ENCODE results near the gene KIAA0753.
"Not testable (repeated sequence)": the region's sequence is repeated elsewhere in the genome, so short reads cannot be mapped to it uniquely, and the experiment has no call there.

KIAA0753 gene

GRCh38 chr17:6596081-6596480 is 44.4 kb downstream of the KIAA0753 start:
- DNase-seq, result no peak

GRCh38 chr17:6593371-6593770 is 47.1 kb downstream of the KIAA0753 start:
- not testable (repeated sequence) for DNase-seq

GRCh38 chr17:6592173-6592572 is 48.3 kb downstream of the KIAA0753 start:
- no peak for DNase-seq

- DNase-seq, result no peak
Measured at GRCh38 chr17:6591599-6592158, 48.8 kb downstream of the KIAA0753 start.

- DNase-seq, result no peak
Measured at GRCh38 chr17:6589266-6589946, 51.1 kb downstream of the KIAA0753 start.

- no peak for DNase-seq
Measured at GRCh38 chr17:6588165-6588564, 52.3 kb downstream of the KIAA0753 start.

- DNase-seq, result no peak
Measured at GRCh38 chr17:6587310-6587709, 53.2 kb downstream of the KIAA0753 start.

GRCh38 chr17:6583411-6583810 is 57.1 kb downstream of the KIAA0753 start:
- DNase-seq, result no peak

- DNase-seq, result no peak
Measured at GRCh38 chr17:6580625-6581024, 59.9 kb downstream of the KIAA0753 start.

GRCh38 chr17:6578491-6578890 is 62.0 kb downstream of the KIAA0753 start:
- no peak for DNase-seq

- DNase-seq, result no peak
Measured at GRCh38 chr17:6577686-6578263, 62.7 kb downstream of the KIAA0753 start.

GRCh38 chr17:6576038-6576785 is 64.3 kb downstream of the KIAA0753 start:
- DNase-seq, result no peak

- no peak for DNase-seq
Measured at GRCh38 chr17:6575596-6575988, 64.9 kb downstream of the KIAA0753 start.

- DNase-seq, result peak; percentile 56
Measured at GRCh38 chr17:6574687-6575595, 65.6 kb downstream of the KIAA0753 start.

- no peak for DNase-seq
Measured at GRCh38 chr17:6573982-6574686, 66.4 kb downstream of the KIAA0753 start.

- DNase-seq, result not testable (repeated sequence)
Measured at GRCh38 chr17:6573495-6573894, 67.0 kb downstream of the KIAA0753 start.

GRCh38 chr17:6572972-6573370 is 67.5 kb downstream of the KIAA0753 start:
- no peak for DNase-seq

- no peak for DNase-seq
Measured at GRCh38 chr17:6571452-6571781, 69.1 kb downstream of the KIAA0753 start.

- no peak for DNase-seq
Measured at GRCh38 chr17:6570731-6571451, 69.6 kb downstream of the KIAA0753 start.

GRCh38 chr17:6569370-6570285 is 70.9 kb downstream of the KIAA0753 start:
- no peak for DNase-seq
